Esophagus (tissue), 2 donors: ENCODE results near the gene WDR88. TPM values are rescaled to one million over a fixed set of nuclear protein-coding genes. Genes with fewer than 3 reads are reported as not detected.
"Not testable (repeated sequence)": the region's sequence is repeated elsewhere in the genome, so short reads cannot be mapped to it uniquely, and the experiment has no call there.

Experiments used
- H3K27ac ChIP-seq, 2 donors: one replicate each; pipeline ENCODE4 v1.5.1; 2013; ENCODE audit warnings: low read depth in 2 of 2, mild to moderate bottlenecking in 2 of 2, inconsistent platforms in 1 of 2, low read length in 1 of 2, moderate library complexity in 1 of 2
- H3K27me3 ChIP-seq, 2 donors: one replicate each; pipeline ENCODE4 v1.6.1; 2013; ENCODE audit warnings: low read length in 2 of 2, control low read depth in 1 of 2, mild to moderate bottlenecking in 1 of 2; ENCODE audit not compliant: insufficient read depth in 2 of 2, control insufficient read depth in 1 of 2
- H3K36me3 ChIP-seq, 2 donors: one replicate each; pipeline ENCODE4 v1.6.1; 2013; ENCODE audit warnings: low read length in 1 of 2; ENCODE audit not compliant: control insufficient read depth in 2 of 2, insufficient read depth in 2 of 2
- H3K4me1 ChIP-seq, 2 donors: one replicate each; pipeline ENCODE4 v1.6.1; 2013; ENCODE audit warnings: low read length in 1 of 2; ENCODE audit not compliant: control insufficient read depth in 2 of 2, insufficient read depth in 2 of 2
- H3K4me3 ChIP-seq, 2 donors: one replicate each; pipeline ENCODE4 v1.5.1; 2013; ENCODE audit warnings: low read length in 2 of 2, mild to moderate bottlenecking in 2 of 2, low read depth in 1 of 2, moderate library complexity in 1 of 2
- H3K9me3 ChIP-seq, 2 donors: one replicate each; pipeline ENCODE4 v1.6.1; 2013; ENCODE audit warnings: mild to moderate bottlenecking in 2 of 2, low read depth in 1 of 2, low read length in 1 of 2, moderate library complexity in 1 of 2; ENCODE audit not compliant: control insufficient read depth in 2 of 2, insufficient read depth in 1 of 2
- WGBS, 2 donors: extraction: QIAGEN DNeasy Blood & Tissue Kit; methylation state at CpG; one replicate each; pipeline ENCODE4 v1.1.7; 2013; 5-methylcytosine and 5-hydroxymethylcytosine counted together
- polyA plus RNA-seq, 2 donors: library from polyadenylated mRNA; stranded (reverse); fragments of 200-250 nt; gene quantifications; one replicate each; pipeline ENCODE4 v1.2.3, GENCODE V29; 2013
- donor health status: healthy with polysubstance abuse.
- donor health status: Bipolar disorder and iron deficiency.

WDR88 gene
- polyA plus RNA-seq, 2 donors = not detected

DNA sequence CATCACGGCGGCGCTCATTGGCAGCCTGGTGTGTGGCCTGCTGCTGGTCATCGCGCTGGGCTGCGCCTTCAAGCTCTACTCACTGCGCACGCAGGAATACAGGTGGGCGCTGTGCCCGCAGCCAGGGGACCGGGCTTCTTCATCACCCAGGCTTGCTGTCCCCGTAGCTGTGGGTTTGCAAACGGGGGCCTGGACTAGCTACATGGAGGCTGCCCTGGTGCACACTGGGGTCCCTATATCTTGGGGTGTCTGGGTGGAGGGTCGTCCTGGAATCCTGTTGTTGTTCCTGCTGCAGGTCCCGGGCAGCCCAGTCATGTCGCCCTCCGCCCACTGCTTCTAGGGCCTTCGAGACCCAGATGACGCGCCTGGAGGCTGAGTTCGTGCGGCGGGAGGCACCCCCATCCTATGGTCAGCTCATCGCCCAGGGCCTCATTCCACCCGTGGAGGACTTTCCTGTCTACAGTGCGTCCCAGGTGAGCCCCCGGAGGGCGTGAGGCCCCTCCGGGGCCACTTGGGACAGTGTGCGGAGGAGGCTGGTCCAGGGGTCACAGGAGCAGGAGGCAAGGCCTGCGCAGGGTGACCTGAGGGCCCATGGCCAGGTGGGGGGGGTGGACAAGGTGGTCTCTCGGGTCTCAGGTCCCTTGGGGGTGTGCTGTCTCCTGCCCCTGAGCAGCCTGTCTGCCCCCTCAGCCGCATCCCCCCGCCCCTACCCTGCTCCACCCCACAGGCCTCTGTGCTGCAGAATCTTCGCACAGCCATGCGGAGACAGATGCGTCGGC is 74.5 kb downstream of the WDR88 start:
- Histone ChIP-seq H3K36me3 (peaks cover 0 to 4% of the 10 kb centered on the region in 2 donors), H3K4me3 (no peak overlapping the region)

DNA sequence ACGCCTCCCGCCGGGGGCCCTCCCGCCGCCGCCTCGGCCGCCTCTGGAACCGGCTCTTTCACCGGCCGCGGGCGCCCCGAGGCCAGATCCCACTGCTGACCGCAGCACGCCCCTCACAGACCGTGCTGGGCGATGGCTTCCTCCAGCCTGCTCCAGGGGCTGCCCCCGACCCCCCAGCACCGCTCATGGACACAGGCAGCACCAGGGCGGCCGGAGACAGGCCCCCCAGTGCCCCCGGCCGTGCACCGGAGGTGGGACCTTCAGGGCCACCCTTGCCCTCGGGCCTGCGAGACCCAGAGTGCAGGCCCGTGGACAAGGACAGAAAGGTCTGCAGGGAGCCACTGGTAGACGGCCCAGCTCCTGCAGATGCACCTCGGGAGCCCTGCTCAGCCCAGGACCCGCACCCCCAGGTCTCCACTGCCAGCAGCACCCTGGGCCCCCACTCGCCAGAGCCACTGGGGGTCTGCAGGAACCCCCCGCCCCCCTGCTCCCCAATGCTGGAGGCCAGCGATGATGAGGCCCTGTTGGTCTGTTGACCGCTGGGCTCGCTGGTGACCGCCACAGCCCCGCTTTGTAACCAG is 75.2 kb downstream of the WDR88 start:
- H3K27ac ChIP-seq = no peak overlapping the region
- H3K36me3 ChIP-seq = peaks cover 0 to 4% of the 10 kb centered on the region in 2 donors
- no peaks in the 10 kb centered on the region for H3K27me3 ChIP-seq
- H3K4me3 ChIP-seq = no peak overlapping the region
- 90% methylated on average over 37 to 38 of the region's 38 CpGs for WGBS, 2 donors
- H3K4me1 ChIP-seq = no peaks in the 10 kb centered on the region
- H3K9me3 ChIP-seq = no peaks in the 10 kb centered on the region

More for the DNA sequence above, 74.5 kb downstream of the WDR88 start:
- H3K27ac ChIP-seq = no peak overlapping the region
- WGBS, 2 donors = 92 to 95% methylated on average over 37 to 38 of the region's 38 CpGs
- no peaks in the 10 kb centered on the region for H3K4me1 ChIP-seq
- no peaks in the 10 kb centered on the region for H3K27me3 ChIP-seq
- no peaks in the 10 kb centered on the region for H3K9me3 ChIP-seq

DNA sequence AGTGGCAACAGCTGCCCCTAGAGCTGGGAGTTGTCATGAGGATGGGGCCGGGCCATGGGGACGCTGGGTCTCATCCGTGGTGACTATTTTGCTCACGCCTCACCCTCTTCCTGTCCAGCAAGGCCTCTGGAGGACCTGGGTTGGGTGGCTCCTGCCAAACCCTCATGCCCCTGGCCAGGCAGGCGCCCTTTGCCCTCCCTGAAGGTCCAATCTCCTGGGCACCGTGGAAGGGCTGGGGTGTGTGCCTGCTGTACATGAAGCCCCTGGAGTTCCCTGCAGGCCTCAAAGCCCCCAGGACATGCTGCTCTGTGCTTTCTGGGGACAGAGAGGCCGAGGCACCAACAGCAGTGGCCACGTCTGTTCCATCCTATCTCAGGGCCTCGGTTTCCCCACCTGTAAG is 76.0 kb downstream of the WDR88 start:
- Histone ChIP-seq H3K9me3 (no peaks in the 10 kb centered on the region), H3K4me3 (no peak overlapping the region), H3K27me3 (no peaks in the 10 kb centered on the region), H3K36me3 (peaks cover 0 to 4% of the 10 kb centered on the region in 2 donors), H3K27ac (no peak overlapping the region), H3K4me1 (no peaks in the 10 kb centered on the region)
- WGBS, 2 donors = 88 to 91% methylated on average over 9 of the region's 9 CpGs

DNA sequence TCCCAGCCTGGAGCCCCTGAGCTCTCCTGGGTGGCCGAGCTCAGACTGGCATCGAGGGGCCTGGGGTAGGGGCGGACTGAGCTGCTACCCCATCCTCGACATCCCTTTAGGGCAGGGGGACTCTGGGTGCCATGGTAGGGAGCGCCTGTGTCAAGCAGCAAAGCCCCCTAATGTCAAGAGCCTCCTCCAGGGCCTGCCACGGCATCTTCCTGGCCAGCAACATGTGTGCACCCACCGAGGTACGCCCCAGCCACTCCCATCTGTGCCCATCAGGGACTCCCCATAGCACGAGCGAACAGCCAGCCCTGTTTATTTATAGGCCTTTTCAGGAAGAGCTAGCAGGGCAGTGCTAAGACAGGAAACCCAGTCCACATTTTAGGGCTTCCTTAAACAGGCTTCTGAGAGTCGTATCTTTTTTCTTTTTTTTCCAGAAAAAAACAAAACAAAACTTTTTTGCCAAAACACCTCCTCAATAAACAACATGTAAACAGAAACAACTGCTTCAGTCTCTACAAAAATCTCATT is 76.5 kb downstream of the WDR88 start:
- H3K4me1 ChIP-seq = no peaks in the 10 kb centered on the region
- no peaks in the 10 kb centered on the region for H3K9me3 ChIP-seq
- no peak overlapping the region for H3K27ac ChIP-seq
- no peak overlapping the region for H3K4me3 ChIP-seq
- H3K27me3 ChIP-seq = no peaks in the 10 kb centered on the region
- peaks cover 0 to 4% of the 10 kb centered on the region in 2 donors for H3K36me3 ChIP-seq
- 67 to 72% methylated on average over 11 of the region's 11 CpGs for WGBS, 2 donors

DNA sequence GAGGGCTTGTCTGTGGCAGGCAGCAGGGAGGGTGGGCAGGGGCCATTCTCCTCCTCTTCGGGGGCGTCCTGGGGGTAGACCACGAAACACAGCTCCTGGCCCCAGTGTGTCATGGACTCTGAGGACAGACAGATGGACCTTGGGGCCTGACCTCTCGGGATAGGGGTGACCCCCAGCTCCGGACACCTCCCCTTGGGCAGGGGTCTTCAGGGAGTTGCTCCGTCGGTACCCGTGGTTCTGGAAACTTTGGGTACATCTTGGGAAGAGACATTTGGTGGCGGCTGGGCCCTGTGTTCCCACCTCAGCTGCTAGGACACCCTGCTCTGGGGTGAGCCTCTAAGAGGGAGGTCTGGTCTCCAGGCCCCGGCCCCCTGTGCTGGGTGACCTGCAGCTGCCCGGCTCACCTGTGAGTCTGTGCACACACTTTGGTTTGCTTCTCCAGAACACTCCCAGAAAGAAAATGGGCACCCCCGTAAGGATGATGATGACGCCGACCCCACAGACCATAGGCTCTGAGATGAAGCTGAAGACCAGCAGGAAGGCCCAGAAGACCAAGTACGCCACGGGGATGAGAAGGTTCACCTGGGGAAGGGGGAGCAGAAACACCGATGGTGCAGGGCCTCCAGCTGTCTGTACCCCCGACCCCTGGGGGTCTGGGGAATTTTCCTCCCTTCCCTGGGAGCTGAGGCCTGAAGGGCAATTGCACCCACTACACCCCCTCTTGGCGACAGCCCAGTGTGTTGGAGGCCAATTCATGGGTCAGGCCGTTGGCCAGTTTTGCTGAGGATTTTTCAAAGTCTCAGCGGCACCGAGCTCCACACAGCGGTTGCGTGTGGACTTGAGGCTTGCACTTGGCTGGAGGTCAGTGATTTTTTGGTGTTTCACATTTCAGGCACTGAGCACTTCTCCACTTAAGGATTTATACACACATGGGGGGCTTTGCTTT is 77.3 kb downstream of the WDR88 start:
- Histone ChIP-seq H3K4me3 (no peak overlapping the region), H3K27ac (no peak overlapping the region), H3K9me3 (no peaks in the 10 kb centered on the region), H3K4me1 (no peaks in the 10 kb centered on the region), H3K27me3 (no peaks in the 10 kb centered on the region), H3K36me3 (peaks cover 0 to 4% of the 10 kb centered on the region in 2 donors)
- 82 to 86% methylated on average over 24 of the region's 24 CpGs for WGBS, 2 donors

DNA sequence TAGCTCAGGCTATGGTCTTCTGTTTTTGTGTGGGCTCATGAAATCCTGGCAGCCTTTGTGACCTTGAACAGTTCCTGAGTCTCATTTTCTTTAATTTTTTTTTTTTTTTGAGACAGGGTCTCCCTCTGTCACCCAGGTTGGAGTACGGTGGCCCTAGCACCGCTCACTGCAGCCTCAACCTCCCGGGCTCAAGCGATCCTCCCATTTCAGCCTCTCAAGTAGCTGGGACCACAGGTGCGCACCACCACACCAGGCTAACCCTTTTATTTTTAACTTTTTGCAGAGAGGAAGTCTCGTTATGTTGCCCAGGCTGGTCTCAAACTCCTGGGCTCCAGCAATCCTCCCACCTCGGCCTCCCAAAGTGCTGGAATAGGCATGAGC is 77.9 kb downstream of the WDR88 start:
- not testable (repeated sequence) for H3K27ac ChIP-seq, H3K4me1 ChIP-seq
- 91 to 92% methylated on average over 7 of the region's 7 CpGs for WGBS, 2 donors

DNA sequence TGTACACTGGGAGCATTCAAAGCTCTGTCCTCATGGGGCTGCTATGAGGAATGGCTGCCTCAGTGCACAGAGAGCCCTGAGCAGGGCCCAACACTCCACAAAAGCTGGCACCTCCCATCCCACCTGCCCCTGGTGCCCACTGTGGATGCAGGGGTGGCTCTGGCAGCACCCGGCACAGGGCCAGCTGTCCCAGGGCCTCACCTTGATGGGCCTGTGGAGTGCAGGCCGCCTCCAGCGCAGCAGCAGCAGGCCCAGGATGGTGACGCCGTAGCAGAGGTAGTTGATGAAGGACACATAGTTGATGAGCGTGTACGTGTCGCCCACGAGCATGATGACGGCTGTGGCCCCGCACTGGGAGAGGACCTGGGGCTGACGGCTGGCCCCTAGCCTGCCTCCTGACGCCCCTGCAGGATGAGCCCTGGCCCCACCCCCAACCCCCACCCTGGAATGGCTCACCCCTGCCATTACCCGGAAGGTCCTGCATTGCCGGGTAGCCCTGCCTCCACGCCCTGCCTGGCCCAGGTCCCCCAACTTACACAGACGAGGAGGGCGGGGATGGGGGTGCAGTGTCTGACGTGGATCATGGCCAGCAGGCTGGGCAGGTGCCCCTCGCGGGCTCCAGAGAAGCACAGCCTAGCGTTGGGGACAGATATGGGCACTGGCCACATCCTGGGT is 78.5 kb downstream of the WDR88 start:
- Histone ChIP-seq H3K27ac (no peak overlapping the region), H3K4me3 (no peak overlapping the region), H3K27me3 (no peaks in the 10 kb centered on the region), H3K4me1 (no peaks in the 10 kb centered on the region), H3K36me3 (peaks cover 0 to 4% of the 10 kb centered on the region in 2 donors), H3K9me3 (no peaks in the 10 kb centered on the region)
- WGBS, 2 donors = 88 to 90% methylated on average over 22 of the region's 22 CpGs

More for the DNA sequence above, 77.9 kb downstream of the WDR88 start:
- not testable (repeated sequence) for H3K4me3 ChIP-seq, H3K36me3 ChIP-seq, H3K9me3 ChIP-seq, H3K27me3 ChIP-seq

DNA sequence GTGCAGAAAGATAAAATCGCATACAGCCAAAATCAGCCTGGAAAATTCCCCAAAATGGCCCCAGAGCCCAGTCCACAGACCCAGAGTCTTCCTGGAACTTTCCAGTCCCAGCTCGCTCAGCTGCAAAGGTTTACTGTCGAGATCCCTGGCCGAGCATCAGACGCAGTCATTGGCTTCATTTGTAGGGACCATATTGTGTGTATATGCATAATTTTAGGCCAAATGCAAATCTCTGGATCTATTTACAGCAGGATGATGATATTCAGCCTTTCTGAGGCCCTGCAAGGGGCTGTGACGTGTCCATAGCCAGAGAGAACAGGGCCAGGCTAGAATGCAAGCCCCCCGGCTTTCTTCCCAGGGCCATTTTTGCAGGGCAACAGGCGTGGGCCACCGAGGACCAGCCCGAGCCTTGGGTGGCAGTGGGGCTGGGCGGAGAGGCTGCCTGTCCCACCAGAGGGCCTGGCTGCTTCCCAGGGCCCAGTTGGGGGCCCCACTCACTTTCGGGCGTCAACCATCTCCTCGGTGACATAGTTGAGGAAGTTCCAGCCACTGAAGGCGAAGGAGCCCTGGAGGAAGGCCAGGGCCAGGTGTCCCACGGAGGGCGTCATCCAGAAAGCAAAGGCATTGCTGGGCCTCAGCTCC is 80.0 kb downstream of the WDR88 start:
- H3K4me1 ChIP-seq = no peaks in the 10 kb centered on the region
- H3K27ac ChIP-seq = no peak overlapping the region
- WGBS, 2 donors = 68 to 72% methylated on average over 17 of the region's 17 CpGs
- H3K36me3 ChIP-seq = no peaks in the 10 kb centered on the region
- no peaks in the 10 kb centered on the region for H3K9me3 ChIP-seq
- H3K27me3 ChIP-seq = no peaks in the 10 kb centered on the region
- no peak overlapping the region for H3K4me3 ChIP-seq
